ENCODE results near the gene BCS1L. TPM values are rescaled to one million over a fixed set of nuclear protein-coding genes. Genes with fewer than 3 reads are reported as not detected.

The BCS1L gene, protein sequence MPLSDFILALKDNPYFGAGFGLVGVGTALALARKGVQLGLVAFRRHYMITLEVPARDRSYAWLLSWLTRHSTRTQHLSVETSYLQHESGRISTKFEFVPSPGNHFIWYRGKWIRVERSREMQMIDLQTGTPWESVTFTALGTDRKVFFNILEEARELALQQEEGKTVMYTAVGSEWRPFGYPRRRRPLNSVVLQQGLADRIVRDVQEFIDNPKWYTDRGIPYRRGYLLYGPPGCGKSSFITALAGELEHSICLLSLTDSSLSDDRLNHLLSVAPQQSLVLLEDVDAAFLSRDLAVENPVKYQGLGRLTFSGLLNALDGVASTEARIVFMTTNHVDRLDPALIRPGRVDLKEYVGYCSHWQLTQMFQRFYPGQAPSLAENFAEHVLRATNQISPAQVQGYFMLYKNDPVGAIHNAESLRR
- total RNA-seq: 17.7 and 19.7 TPM in 2 replicates

GRCh38 chr2:218659258-218659987 lies at the start of gene BCS1L, which contains the start of gene ZNF142:
Gene BCS1L (plus strand): TSS chr2:218659683. CDS start chr2:218660988, 1,305 bp downstream.
Gene ZNF142 (minus strand): TSS chr2:218659623. CDS start chr2:218656429, 3,194 bp downstream.

GRCh38 chr2:218671654-218672566 lies 12.4 kb downstream of the BCS1L start, which contains the start of the genes RNF25 and STK36:
Gene RNF25 (minus strand): TSS chr2:218672002. CDS start chr2:218671970, 32 bp downstream.
Gene STK36 (plus strand): TSS chr2:218672086. CDS start chr2:218672830, 744 bp downstream.

DNA sequence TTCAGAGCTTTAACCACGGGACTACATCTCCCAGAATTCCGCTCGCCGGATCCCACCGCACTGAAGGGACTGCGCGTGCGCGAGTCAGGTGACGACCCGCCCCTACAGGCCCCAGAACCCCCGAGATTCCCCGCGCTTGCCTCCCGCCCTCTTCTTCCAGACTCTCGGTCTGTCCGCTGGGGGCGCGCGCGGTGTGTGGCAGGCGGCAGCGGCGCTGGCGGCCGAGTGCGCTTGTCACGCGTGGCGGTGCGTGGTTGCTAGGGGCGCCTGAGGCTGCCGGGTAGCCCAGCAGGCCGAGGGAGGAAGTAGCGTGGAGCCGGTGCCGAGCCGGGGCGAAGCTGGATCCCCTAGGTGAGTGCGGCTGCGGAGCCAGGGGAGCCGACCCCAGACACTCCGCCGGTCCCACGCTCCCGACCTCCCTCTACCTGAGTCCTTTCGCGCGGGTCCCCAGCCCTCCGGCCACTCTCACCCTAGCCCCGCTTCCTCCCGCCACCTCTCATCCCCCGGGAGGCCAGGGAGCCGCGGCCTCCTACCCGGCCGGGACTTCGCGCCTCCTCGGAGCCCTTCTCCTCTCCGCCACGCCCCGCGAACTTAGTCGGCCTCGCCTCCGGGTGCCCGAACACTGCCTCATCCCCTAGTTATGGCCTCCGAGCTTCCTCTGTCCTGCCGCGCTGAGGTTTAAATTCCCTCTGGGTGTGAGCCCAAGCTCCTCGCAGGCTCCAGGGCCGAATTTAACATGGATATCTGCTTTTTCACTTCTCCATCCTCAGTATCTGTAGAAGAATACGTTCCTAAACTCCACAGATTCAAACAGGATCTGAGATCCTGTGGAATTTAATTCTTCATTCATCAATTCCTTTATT lies 51.4 kb downstream of the BCS1L start, which contains the start of gene TTLL4:
TSS of gene TTLL4 (plus strand) at position 149 of the 863 bp plus-strand sequence. CDS start 26,842 bp downstream, outside the sequence.

Other genes starting within 250 kb of the BCS1L start
- gene VIL1, start 240.6 kb upstream of the BCS1L start, total RNA-seq: not detected in 2 replicates
- gene USP37, start 91.3 kb upstream of the BCS1L start, total RNA-seq: 7.8 and 11.7 TPM in 2 replicates
- 41.3 and 44.3 TPM in 2 replicates for gene CNOT9, start 90.8 kb upstream of the BCS1L start, total RNA-seq
- 1.3 and 2.6 TPM in 2 replicates for gene PLCD4, start 51.8 kb upstream of the BCS1L start, total RNA-seq
- 4.9 and 6.0 TPM in 2 replicates for gene ZNF142, start 60 bp upstream of the BCS1L start, total RNA-seq
- gene RNF25, start 12.3 kb downstream of the BCS1L start, total RNA-seq: 31.8 and 33.7 TPM in 2 replicates
- gene STK36, start 12.4 kb downstream of the BCS1L start, total RNA-seq: 5.5 and 6.7 TPM in 2 replicates
- 3.5 and 4.8 TPM in 2 replicates for gene TTLL4, start 51.2 kb downstream of the BCS1L start, total RNA-seq
- gene CYP27A1, start 122.5 kb downstream of the BCS1L start, total RNA-seq: 8.3 and 12.7 TPM in 2 replicates
- gene PRKAG3, start 172.1 kb downstream of the BCS1L start, total RNA-seq: not detected in 2 replicates
- gene WNT6, start 200.1 kb downstream of the BCS1L start, total RNA-seq: not detected in 2 replicates
- not detected in 2 replicates for gene WNT10A, start 221.2 kb downstream of the BCS1L start, total RNA-seq